NCI-H1694 treated with DMSO at 0.1 percent for 48 hours (cell line): ENCODE results near the gene ESF1.
"Not testable (repeated sequence)": the region's sequence is repeated elsewhere in the genome, so short reads cannot be mapped to it uniquely, and the experiment has no call there.

ENCODE experiments used
- DNase-seq: peaks from one replicate; lab custom pipeline; 2025; lab: John Stamatoyannopoulos, UW

Gene ESF1

GRCh38 chr20:13738187-13738586 lies 46.5 kb downstream of the ESF1 start:
- DNase-seq = not testable (repeated sequence)

DNA sequence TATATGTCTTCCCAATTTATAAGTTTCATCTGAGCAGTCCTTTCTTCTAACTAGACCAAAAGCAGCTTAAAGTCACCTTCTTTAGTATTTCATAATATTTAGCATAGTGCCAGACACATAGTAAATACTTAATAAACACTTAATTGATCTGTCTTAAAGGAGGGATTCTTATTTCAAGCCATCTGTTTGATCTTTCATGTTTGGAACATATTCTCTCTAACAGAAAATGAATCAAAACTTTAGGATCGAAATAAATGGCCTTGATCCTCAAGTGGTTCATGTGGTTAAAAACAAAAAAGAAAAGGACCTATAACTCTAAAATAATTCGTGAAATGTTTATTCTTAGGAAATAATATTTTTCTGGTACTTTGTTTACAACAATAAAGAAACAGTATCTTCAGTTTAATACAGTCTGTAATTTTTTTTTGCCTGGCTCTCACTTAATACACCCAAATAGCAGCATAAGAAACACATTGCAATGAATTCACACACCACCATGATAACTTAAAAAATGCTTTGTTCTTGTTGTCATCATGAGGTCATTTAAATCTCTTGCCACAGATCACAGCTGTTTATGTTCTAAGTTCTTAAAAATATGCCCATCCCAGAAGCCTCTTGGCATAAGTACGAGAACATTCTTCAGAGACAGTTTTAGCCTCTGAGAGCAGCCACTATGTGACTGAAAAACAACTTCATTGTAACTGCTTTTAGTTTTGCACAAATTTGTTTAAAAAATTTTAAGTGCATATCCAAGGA lies 48.1 kb downstream of the ESF1 start:
- no peak for DNase-seq

DNA sequence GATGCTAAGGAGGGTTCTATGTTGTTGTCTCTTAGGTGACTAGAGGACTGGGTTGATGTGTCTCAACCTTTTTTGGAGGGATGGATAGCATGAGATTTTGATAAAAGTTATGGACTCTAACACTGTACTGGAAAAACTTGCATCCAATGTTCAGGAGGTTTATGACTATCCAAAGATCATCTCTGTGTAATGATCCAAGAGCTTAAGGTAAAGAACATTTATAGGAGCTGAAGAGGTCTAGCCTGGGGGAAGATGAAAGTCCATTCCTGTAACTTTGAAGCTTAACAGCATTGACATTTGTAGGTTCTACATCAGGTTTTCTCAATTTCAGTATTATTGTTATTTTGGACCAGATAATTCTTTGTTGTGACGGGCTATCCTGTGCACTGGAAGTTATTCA lies 48.9 kb downstream of the ESF1 start:
- DNase-seq = no peak

- no peak for DNase-seq
These were observed 61.7 kb downstream of the ESF1 start for GRCh38 chr20:13723011-13723410.

DNA sequence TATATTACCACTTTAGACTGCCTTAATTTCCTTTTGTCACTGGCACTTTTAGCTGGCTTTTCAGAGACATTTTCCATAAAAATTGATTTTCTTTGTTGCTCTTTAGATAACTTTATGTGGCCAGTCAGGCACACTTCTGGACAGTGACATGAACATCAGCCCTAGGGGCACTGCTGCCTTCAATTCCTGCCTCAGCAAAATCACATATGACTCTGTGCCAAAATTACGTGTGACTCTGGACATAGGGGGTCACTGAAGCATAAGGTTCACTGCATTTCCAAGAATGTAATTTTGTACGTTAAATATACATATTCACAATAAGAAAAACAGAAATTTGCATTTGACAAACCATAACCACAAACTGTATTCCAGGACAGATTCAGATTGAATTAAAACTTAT lies 66.5 kb downstream of the ESF1 start:
- no peak for DNase-seq

DNA sequence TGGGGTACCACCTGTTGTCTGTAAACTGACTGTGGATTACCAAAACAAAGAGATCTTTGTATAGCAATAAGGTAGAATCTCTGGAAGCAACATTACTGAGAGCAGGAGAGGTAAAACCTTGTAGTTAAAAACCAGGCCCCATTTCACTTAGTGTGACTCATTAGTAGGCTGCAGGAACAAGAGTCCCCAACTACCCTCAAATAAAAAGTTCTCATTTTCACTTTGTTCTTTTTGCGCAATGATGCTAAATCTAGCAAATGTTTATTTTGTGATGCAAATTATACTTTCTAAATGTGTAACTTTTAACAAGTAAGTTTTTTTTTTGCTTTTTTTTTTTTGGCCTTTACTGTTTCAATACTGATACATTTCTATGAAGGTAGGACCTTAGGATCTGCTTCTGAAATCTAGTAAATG lies 67.1 kb downstream of the ESF1 start:
- DNase-seq = no peak

DNA sequence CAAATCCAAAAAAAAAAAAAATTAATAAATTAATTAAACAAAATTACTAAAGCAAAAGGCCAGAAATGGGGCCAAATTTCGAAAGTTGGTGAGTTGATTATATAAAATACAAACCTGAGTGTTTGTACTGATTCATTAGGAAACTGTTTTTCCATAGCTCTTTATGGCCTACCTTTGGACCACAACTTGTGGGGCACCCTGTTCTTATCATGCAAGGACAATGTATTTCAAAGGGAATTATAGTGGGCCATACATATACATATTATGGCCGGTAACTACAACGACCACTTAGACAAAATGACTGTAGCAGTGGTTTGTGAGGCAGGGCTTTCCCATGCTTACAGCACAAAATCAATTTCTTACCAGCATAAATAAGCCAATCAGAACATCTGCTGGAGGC lies 69.5 kb downstream of the ESF1 start:
- no peak for DNase-seq

- DNase-seq = no peak
These were observed 76.5 kb downstream of the ESF1 start for GRCh38 chr20:13708234-13708633.

- no peak for DNase-seq
These were observed 81.5 kb downstream of the ESF1 start for GRCh38 chr20:13703265-13703664.

DNA sequence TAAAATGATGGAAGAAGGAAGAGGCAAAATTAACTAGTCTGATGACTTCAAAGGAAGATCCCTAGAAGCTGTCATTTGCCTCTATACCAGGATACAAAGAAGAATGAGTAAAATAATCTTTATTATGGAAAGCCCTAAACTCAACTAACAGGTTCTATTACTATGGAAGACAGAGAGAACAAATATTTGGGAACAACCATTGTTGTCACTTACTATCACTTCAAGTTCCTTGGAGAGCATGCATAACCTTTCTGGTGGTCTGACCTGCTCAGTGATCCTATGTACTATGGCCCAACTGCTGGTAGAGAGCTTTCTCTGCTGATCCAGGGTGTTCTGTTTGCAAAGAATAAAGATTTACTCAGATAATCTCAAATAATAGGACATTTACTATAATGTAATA lies 83.2 kb downstream of the ESF1 start:
- DNase-seq = no peak

- DNase-seq = no peak
These were observed 84.0 kb downstream of the ESF1 start for GRCh38 chr20:13700761-13701160.

- DNase-seq = no peak
These were observed 90.1 kb downstream of the ESF1 start for GRCh38 chr20:13694420-13695150.

DNA sequence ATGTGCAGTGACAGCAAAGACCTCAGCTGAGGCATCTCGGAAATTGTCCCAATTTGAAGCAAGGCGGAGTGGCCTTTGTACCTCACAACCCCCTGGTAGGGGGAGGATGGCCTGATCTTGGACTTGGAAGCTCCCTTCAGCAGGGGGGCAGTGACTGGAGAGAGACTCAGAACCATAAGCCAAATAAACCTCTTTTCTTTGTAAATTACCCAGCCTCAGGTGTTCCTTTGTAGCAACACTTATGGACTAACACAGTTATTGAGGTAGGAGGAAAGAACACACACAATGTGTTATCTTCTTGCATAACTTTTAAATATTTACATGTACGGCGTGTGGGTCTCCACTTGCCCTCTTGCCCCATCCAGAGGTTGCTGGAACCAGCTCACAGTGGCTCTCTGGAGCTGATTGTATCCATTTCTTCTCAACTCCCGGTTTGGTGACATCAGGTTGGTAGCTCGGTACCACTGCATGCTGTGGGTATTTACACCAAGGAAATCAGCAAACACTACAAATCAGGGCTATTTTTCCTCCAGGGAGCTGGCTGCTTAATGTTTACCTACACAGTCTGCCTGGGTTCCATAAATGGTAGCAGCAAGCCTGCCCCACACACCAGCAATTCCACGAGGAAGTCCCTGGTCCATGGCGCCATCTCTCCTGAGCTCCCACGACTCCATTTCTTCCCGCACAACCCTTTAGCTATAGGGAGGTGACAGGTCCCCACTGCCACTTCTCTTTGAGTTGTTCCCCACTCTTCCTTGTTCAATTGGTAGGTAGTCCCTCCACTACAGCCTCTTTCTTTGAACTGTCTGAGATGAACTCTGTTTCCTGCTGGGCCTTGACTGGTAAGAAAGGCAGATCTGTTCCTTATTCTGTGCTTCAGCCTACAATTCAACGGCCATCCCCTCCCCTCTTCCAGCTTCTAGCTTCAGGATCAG lies 91.7 kb downstream of the ESF1 start:
- no peak for DNase-seq

- no peak for DNase-seq
These were observed 93.8 kb downstream of the ESF1 start for GRCh38 chr20:13690943-13691342.

- DNase-seq = no peak
These were observed 96.9 kb downstream of the ESF1 start for GRCh38 chr20:13687815-13688214.

- no peak for DNase-seq
These were observed 99.1 kb downstream of the ESF1 start for GRCh38 chr20:13685623-13686022.

DNA sequence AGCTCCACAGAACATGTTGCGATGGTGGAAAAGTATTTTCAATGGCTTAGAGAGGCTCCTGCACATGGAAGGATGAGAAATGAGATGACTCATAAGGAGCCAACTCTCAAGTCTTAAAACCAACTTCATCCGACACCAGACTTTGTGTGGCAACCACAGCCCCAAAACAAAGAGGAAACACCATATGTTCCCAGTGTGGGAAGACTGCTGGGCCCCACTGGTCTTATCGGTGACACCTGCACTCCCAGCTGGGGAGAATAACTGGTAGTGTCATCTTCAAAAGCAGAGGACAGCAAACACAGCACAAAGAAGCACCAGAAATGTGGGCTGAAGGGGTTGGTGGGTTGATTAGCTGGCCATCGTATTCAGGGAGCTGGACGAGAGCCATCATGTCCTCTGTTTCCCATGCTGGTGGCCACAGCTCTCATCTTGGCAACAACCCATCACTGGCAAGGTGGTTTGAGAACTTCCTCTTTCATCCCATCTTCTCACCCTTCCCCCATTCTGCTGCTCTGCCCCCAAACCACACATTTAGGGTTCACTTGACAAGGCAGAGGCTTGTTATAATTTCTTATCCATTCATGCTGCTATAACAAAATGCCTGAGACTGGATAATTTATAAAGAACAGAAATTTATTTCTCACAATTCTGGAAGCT lies 100.0 kb downstream of the ESF1 start:
- DNase-seq = no peak

DNA sequence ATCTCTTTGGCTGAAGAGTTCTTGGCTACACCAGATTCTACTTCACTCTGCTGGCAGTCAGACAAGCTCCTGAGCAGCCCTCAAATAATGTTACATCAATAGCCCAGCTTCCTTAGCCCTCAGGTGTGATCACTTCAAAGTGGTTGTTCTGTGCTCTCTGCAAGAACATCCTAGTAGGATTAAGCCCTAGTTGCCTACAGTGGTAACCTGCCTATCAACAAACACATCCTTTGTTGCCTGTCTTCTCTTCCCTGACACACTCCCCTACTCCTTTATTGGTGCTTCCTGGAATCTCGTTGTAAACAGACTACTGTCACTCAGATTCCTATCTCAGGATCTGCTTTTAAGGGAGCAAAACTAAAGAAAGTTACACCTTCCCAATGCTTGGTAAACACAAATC lies 100.9 kb downstream of the ESF1 start:
- DNase-seq = no peak

DNA sequence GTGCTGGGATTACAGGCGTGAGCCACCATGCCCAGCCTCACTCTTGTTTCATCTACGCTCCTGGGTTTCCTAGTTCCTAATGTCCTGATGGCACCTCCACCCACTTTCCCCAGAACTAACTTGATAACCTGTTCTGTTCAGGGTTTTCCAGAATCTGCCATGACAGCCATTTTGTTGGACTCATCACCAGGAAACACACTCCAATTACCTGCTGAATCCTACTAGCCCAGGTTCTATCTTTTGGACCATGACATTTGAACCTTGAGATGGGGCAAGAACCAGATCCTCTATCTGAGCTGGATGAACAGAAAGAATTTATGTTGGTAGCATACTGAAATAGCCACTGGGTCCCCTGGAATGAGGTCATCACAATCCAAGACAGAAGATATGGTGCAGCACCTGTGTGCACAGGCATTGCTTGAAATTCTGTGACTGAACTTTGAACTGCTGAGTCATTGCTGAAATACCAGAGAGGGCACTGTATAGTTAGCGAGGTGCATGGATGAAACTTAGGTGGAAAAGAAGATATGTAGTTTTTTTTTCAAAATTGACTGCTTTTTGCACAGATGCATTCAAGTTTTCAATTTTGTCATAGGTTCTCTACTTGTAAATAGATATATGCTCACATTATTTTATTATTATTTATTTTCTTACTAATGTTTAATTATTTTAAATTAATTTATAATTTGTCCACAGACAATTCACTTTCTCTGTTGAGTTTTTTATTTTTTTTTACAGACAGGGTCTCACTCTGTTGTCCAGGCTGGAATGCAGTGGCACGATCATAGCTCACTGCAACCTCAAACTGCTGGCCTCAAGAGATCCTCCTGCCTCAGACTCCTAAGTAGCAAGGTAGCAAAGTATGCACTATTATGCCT lies 103.2 kb downstream of the ESF1 start:
- no peak for DNase-seq

GRCh38 chr20:13678944-13679343 lies 105.8 kb downstream of the ESF1 start:
- DNase-seq = no peak

DNA sequence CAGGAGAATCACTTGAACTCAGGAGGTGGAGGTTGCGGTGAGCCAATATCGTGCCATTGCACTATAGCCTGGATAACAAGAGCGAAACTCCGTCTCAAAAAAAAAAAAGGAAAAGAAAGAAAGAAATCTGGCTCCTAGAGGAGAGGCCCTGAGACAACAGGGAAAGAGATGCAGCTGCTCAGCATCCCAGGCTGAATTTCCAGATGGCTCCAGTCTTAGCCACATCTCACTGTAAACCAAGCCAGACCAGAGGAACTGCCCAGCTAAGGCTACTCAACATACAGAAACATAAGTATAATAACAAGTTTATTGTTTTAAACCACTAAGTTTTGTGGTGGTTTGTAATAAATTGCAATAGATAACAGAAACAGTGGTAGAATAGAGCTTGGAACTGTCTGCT lies 107.5 kb downstream of the ESF1 start:
- DNase-seq = no peak
